ENCODE data around the gene PAK5. TPM values are rescaled to one million over a fixed set of nuclear protein-coding genes. Genes with fewer than 3 reads are reported as not detected.

The PAK5 gene
- total and polyA plus RNA-seq, 2 experiments from 2014 or later = not detected

DNA sequence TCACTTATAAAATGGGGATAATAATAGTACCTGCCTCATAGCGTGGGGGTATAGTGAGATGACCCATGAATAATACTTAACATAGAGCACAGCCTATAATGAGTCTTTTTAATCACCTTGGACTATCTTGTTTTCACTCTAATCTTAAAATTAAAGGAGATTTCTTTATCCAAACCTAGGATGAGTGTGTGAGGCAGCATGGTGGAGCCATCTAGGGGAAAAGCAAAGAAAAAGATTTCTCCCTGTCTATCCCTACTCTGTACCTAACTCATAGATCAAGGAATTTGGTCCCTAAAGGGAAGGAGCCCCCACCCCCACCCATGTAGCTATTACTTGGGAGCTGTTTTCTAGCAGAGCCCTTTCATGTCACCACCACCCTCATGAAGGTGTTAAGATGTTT, 45.2 kb upstream of the PAK5 start:
- Histone ChIP-seq H3K9ac (no peak overlapping the region), H3K27ac (no peak overlapping the region), H3K4me1 (ENCODE audit: insufficient read depth) (no peaks in the 10 kb centered on the region), H3K9me3 (ENCODE audit: low read depth) (no peaks in the 10 kb centered on the region), H3K36me3 (ENCODE audit: low read depth) (no peaks in the 10 kb centered on the region), H3K4me2 (ENCODE audit: unreplicated experiment) (no peak overlapping the region), H2AFZ (no peak overlapping the region), H4K20me1 (ENCODE audit: insufficient read depth) (no peaks in the 10 kb centered on the region), H3K27me3 (replicated peaks; ENCODE audit: insufficient read depth) (no peaks in the 10 kb centered on the region), H3K9me2 (ENCODE audit: insufficient read depth) (no peaks in the 10 kb centered on the region), H3K79me2 (ENCODE audit: insufficient read depth) (no peaks in the 10 kb centered on the region), H3F3A (ENCODE audit: insufficient read depth) (no peaks in the 10 kb centered on the region), H3K4me3 (no peak overlapping the region)
- 0 to 14% methylated on average over 1 of the region's 1 CpG for WGBS, 2 experiments (ENCODE audit: low coverage in 1 of 2, low lambda C conversion rate in 2 of 2, missing lambda C conversion rate in 2 of 2)
- TF ChIP-seq EZH2phosphoT487 (IDR thresholded peaks at IDR 0.05; ENCODE audit: insufficient read depth, low read depth) (no peak), EZH2 (IDR thresholded peaks at IDR 0.05; ENCODE audit: insufficient read depth, poor library complexity, severe bottlenecking) (no peak)
- in situ Hi-C loops (cut with MboI) = no loop called here
- DNase-seq = no peak

DNA sequence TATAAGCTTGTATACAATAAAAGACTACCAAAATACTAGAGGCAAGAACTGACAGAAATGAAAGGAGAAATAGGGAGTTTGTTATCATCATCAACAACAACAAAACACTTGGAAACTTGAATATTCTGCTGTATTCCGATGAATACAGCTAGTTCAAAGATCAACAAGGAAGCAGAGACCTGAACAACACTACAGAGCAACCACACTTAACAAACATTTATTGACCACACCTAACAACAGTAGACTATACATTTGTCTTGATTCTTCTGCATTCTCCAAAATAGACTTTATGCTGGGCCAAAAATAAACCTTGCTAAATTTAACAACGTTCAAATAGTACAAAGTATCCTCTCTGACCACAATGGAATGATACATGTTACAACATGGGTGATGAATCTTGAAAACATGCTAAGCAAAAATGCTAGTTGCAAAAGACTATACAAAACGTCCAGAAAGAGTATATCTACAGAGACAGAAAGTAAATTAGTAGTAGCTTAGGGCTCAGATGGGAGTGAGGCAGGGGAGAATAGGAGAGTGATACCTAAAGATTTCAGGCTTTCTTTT, 39.1 kb upstream of the PAK5 start:
- WGBS, 2 experiments (ENCODE audit: low coverage in 1 of 2, low lambda C conversion rate in 2 of 2, missing lambda C conversion rate in 2 of 2) = 3 to 6% methylated on average over 3 of the region's 3 CpGs

DNA sequence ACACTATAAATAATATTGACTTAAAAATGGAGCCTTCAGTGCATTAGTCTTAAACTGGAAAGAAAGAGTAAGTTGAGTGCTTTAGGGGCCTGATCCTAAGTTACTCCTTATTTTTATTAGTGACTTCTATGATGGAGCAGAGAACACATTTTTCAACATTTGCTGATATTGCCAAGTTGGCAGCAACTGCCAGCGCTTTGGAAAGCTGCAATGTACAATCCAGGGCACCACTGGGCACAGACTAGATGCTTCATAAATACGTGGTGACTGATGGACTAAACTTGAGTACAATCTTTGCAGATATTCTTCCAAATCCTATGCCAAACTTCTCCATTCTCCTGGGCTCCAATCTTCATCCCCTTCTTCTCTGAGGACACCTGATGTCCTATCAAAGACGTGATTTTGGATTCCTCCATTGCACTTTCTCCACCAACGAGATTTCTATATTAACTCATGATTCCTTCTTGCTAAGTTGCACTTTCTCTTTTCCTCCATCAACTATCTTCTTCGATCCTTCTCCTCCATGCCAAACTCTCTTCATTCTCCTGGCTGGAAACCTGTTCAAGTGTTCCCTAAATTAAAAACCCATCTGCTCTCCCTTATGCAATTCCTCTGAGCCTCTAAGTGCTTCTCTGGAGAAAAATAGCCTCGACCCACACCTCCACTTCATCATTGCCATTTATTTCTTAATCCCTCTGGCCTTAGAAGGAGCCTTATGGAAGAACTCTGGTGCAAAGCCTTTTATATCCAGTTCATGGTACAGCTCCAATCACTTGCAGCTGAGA, 28.5 kb upstream of the PAK5 start:
- no peak overlapping the region for H2AFZ ChIP-seq
- no peaks in the 10 kb centered on the region for H3K9me3 ChIP-seq (ENCODE audit: low read depth)
- H4K20me1 ChIP-seq (ENCODE audit: insufficient read depth) = no peaks in the 10 kb centered on the region
- H3K9me2 ChIP-seq (ENCODE audit: insufficient read depth) = no peaks in the 10 kb centered on the region
- in situ Hi-C loops (cut with MboI) = no loop called here
- DNase-seq = no peak
- H3K36me3 ChIP-seq (ENCODE audit: low read depth) = no peaks in the 10 kb centered on the region
- H3F3A ChIP-seq (ENCODE audit: insufficient read depth) = no peaks in the 10 kb centered on the region
- H3K27ac ChIP-seq = no peak overlapping the region
- H3K79me2 ChIP-seq (ENCODE audit: insufficient read depth) = no peaks in the 10 kb centered on the region
- no peak for TF ChIP-seq EZH2phosphoT487 (IDR thresholded peaks at IDR 0.05; ENCODE audit: insufficient read depth, low read depth)
- TF ChIP-seq EZH2 (IDR thresholded peaks at IDR 0.05; ENCODE audit: insufficient read depth, poor library complexity, severe bottlenecking) = no peak
- no peaks in the 10 kb centered on the region for H3K27me3 ChIP-seq (replicated peaks; ENCODE audit: insufficient read depth)
- H3K4me1 ChIP-seq (ENCODE audit: insufficient read depth) = no peaks in the 10 kb centered on the region
- H3K4me2 ChIP-seq (ENCODE audit: unreplicated experiment) = no peak overlapping the region
- H3K9ac ChIP-seq = no peak overlapping the region
- no peak overlapping the region for H3K4me3 ChIP-seq
- 3 to 6% methylated on average over 6 of the region's 6 CpGs for WGBS, 2 experiments (ENCODE audit: low coverage in 1 of 2, low lambda C conversion rate in 2 of 2, missing lambda C conversion rate in 2 of 2)

More for the DNA sequence above, 39.1 kb upstream of the PAK5 start:
- H4K20me1 ChIP-seq (ENCODE audit: insufficient read depth) = no peaks in the 10 kb centered on the region
- DNase-seq = peak; percentile 7
- in situ Hi-C loops (cut with MboI) = no loop called here
- H3K4me2 ChIP-seq (ENCODE audit: unreplicated experiment) = no peak overlapping the region
- no peak overlapping the region for H3K9ac ChIP-seq
- no peaks in the 10 kb centered on the region for H3K27me3 ChIP-seq (replicated peaks; ENCODE audit: insufficient read depth)
- H3K79me2 ChIP-seq (ENCODE audit: insufficient read depth) = no peaks in the 10 kb centered on the region
- H3K9me3 ChIP-seq (ENCODE audit: low read depth) = no peaks in the 10 kb centered on the region
- TF ChIP-seq EZH2phosphoT487 (IDR thresholded peaks at IDR 0.05; ENCODE audit: insufficient read depth, low read depth) = no peak
- TF ChIP-seq EZH2 (IDR thresholded peaks at IDR 0.05; ENCODE audit: insufficient read depth, poor library complexity, severe bottlenecking) = no peak
- no peaks in the 10 kb centered on the region for H3K4me1 ChIP-seq (ENCODE audit: insufficient read depth)
- no peak overlapping the region for H2AFZ ChIP-seq
- H3K9me2 ChIP-seq (ENCODE audit: insufficient read depth) = no peaks in the 10 kb centered on the region
- no peaks in the 10 kb centered on the region for H3F3A ChIP-seq (ENCODE audit: insufficient read depth)
- H3K36me3 ChIP-seq (ENCODE audit: low read depth) = no peaks in the 10 kb centered on the region
- H3K4me3 ChIP-seq = no peak overlapping the region
- H3K27ac ChIP-seq = no peak overlapping the region

DNA sequence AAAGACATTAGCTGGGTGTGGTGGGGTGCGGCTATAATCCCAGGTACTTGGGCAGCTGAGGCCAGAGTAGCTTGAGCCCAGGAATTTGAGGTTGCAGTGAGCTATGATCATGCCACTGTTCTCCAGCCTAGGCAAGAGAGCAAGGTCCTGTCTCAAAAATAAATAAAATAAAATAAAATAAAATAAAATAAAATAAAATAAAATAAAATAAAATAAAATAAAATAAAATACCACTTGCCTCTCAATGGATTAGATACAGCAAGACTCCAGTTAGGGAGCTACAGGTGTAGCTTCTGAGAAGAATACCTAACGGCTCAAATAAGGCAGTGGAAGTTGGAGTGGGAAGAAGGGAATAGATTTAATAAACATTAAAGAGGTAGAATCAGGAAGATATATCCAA, 13.7 kb upstream of the PAK5 start:
- H3K4me1 ChIP-seq (ENCODE audit: insufficient read depth) = no peaks in the 10 kb centered on the region
- no peaks in the 10 kb centered on the region for H3K79me2 ChIP-seq (ENCODE audit: insufficient read depth)
- no peaks in the 10 kb centered on the region for H3K27me3 ChIP-seq (replicated peaks; ENCODE audit: insufficient read depth)
- no peaks in the 10 kb centered on the region for H3K9me2 ChIP-seq (ENCODE audit: insufficient read depth)
- H3K4me2 ChIP-seq (ENCODE audit: unreplicated experiment) = no peak overlapping the region
- no peaks in the 10 kb centered on the region for H3F3A ChIP-seq (ENCODE audit: insufficient read depth)
- H3K4me3 ChIP-seq = no peak overlapping the region
- H3K9me3 ChIP-seq (ENCODE audit: low read depth) = no peaks in the 10 kb centered on the region
- no peak overlapping the region for H3K9ac ChIP-seq
- no peak for TF ChIP-seq EZH2 (IDR thresholded peaks at IDR 0.05; ENCODE audit: insufficient read depth, poor library complexity, severe bottlenecking)
- TF ChIP-seq EZH2phosphoT487 (IDR thresholded peaks at IDR 0.05; ENCODE audit: insufficient read depth, low read depth) = no peak
- H3K36me3 ChIP-seq (ENCODE audit: low read depth) = no peaks in the 10 kb centered on the region
- H2AFZ ChIP-seq = no peak overlapping the region
- no peak for DNase-seq
- in situ Hi-C loops (cut with MboI) = no loop called here
- H3K27ac ChIP-seq = no peak overlapping the region
- H4K20me1 ChIP-seq (ENCODE audit: insufficient read depth) = no peaks in the 10 kb centered on the region
- WGBS, 2 experiments (ENCODE audit: low coverage in 1 of 2, low lambda C conversion rate in 2 of 2, missing lambda C conversion rate in 2 of 2) = 22 to 30% methylated on average over 2 of the region's 2 CpGs

All from GM23248 (cell line).